Medulla oblongata (tissue), 1 donor: ENCODE results near the gene SPTB.

Source experiments
- DNase-seq: peaks from one replicate; pipeline ENCODE4 v3.0.0-alpha.2; 2015; ENCODE audit errors: extremely low spot score

SPTB gene

DNA sequence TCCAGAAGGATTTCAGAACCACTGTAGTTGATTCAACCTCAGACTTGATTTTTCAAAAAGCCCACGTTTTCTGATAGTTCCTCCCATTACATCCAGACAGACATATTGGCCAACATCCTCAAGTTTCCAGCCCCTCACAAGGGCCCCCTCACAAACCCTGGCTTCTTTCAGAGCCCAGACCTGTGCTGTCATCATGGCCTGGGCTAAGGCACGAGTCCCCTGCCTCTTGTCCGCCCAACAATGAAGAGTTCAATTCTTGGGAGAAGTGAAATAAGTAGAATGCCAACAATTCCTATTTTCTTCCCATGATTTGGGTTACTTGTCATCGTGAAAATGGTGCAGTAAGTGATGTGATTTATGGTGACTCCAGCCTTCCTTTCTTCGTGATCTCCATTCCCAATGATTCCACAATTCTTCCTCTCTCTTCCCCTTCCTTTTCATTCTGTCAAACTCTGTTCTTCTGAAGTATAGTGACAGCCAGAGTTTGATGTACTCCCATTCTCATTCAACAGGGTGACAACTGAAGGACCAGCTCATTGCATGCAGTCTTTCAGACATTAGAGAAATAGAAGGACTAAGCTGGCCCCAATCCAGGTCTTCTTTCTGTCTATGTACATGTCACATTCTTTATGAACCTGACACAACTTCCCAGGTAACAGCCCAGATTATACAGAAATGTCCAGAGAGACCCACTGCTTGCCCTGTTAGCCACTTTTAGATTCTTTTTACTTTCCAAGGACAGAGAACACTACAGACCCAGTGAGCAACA is 29.2 kb downstream of the SPTB start:
- no peak for DNase-seq

DNA sequence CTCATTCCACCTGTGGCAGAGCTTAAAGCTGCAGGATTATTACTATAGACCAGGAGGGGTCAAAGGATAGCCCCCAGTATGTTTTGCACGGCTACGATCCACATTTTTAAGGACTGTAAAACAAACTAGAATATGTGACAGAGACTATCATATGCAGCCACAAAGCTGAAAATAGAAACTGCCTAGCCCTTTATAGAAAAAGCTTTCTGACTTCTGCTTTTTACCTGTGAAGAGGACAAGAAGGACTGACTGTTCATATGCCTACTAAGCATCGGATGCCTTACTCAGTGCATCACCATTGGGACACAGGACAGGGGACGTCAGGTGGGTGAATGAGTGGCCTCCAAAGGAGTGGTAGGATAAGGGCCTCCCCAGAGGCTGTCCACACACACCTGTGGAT is 29.8 kb downstream of the SPTB start:
- no peak for DNase-seq

DNA sequence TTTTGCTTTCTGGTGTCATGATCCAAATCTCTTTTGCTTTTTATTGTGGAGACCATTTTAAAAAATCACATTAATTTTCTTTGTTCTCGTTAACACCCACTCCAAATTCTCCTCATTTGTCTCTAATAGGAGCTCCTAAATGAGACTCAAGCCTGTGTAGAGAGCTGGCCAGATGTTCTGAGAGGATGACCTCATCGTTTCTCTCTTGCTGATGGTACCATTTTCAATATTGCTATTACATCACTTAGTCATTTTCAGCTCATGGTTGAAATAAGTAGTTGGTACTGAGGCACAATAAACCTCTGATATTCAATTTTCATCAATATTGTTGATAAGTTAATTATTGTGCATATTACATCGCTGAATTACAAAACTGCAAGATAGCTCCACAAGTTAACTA is 31.5 kb downstream of the SPTB start:
- no peak for DNase-seq

DNA sequence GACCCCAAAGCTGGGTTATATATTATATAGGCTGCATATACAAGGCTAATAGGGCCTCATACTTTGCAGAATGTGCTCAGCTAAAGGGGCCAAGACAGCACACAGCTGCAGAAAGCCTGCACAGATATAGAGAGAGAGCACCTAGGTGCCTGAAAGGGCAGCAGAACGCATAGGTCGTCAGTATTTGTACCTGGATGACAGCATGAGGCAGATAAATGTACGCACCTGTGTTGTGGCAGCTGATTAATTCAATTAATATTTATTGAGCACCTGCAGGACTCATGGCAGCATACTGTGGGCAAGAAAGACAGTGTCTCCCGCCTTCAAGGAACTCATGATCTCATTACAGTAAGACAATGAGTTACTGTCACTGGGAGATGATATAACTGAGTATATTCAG is 33.4 kb downstream of the SPTB start:
- DNase-seq, result no peak

DNA sequence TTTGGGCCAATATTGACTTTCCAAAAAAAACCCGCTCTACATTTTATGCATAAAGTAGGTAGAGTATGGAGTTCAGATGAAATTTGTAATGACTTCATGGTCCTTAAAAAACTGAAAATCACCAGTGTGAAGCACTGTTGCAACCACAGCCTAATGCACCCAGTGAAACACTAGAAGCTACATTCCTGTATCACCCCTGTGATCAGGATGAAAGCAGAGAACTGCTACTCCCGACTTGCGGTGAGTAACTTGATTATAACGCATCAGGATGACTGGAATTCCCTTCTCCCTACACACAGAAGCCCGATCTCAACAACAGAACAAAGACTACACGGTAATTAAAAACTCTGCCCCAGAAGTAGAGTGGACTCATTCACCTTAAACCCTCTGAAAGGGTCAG is 33.8 kb downstream of the SPTB start:
- no peak for DNase-seq

DNA sequence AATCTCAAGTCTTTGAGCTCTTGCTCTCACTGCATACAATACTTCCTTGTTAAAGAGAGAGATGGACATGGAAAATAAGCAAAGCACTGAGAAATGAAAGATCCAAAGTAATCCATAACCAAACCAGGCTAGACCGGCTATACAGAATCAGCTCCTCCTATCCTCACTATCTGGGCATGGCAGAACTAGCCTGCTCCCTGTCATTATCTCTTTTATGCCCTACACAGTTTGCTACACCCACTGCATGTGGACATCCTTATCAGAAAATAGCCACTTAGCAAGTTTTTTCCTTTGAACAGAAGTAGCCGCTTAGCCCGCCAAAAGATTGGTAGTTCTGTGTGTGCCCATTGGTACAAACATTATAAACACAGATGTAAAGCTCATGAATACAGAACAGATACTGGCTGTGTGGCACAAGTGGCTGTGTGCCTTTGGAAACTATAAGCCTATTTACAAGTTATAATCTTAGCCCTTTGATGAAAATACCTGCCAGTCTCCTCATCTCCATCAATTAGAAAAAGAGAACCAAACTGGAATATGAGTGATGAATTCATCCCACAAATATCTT is 34.7 kb downstream of the SPTB start:
- DNase-seq, result no peak

DNA sequence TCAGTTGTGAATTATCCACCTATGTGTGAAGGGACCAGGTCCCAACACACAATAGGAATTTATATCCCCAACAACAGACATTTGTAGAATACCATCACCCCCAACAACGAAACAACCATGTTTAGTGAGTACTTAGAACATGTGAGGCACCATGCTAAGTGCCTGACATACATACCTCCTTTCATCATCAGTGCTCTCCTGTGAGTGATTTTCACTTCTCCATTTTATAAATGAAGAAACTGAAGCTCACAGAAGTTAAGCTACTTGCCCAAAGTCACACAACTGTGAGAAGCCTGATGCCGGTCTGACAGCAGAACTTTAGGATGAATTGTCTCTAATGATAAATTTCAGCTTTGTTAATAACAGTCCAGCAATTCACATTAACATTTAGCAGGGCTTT is 35.4 kb downstream of the SPTB start:
- no peak for DNase-seq

DNA sequence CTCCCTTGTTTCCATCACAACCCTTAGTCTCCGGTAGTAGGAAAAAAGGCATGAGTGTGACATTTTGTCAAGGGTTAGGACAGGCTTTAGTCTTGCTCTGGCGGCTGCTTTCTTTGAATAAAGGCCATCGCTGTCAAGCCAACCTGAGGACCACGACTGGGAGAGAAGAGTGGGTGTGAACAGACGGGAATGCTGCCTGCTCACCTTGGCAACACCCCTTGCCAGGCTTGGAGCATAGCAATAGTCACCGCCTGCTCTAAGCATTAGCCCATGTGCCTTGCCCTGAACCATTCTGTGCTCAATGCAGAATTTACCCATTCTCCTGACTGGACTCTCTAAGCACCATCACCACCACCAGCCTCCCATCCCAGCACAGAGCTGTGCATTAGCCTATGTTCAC is 36.2 kb downstream of the SPTB start:
- DNase-seq, result no peak

DNA sequence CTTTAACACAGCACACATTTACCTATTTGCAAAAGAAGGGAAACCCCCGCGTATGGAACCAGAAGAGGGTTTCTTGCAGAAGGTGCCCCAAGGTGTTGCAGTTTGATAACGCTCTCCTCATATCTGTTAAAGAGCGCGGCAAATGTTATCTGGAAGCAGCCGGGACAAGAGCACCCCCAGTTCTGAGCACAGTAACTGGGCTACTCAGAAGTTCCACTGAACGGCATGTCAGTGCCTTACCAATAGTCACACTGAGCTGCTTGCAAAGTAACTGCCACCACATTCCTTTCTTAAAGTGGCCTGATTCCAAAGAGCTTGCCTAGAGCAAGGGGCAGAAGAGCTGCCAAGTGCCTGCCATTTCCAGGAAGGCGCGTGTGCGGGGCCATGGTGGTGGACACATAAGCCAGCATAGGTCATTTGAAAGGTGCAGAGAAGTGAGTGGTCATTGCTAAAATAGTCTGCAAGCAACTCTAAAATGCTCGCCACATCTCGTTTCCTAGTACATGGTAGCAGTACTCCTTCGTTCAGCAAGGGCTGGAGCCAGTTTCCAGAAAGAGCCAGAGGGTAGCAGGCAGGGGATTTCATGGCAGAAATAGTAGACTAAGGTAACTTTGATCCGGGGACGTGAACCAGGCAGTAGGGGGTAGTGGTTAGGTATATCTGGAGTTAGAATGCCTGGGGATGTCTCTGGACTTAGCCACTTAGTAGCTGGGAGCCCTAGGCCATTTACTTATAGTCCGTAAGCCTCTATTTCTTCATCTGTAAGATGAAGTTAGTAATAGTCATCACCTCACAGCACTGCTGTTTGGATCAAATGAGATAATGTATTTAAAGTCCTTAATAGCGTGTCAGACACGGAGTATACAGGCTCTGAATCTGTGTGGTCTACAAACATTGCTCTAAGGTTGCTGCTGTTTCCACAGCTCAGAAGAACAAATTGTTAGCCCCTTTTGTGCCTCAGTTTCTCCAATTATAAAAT is 37.6 kb downstream of the SPTB start:
- no peak for DNase-seq

DNA sequence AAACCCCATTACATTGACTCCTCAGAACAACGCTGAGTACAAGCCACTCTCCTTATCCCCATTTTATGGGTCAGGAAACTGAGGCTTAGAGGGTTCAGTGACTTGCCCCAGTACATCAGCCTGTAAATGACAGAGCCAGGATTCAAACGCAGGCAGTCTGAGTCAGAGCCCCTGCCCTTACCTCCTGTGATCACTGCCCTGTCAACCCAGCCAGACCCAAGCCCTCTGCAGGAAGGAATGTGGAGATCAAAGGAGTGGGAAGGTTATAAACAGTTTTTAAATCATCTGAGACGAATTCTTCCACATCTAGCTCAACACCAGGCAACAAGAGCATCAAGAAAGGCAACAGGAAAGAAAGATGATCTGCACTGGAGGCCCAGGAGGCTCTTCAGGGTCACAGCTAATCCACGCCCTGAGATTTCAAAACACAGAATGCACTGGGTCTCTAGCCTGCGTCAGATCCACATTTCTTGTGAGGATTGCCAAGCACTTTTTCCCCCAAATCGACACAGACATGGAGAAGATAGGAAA is 38.5 kb downstream of the SPTB start:
- no peak for DNase-seq

DNA sequence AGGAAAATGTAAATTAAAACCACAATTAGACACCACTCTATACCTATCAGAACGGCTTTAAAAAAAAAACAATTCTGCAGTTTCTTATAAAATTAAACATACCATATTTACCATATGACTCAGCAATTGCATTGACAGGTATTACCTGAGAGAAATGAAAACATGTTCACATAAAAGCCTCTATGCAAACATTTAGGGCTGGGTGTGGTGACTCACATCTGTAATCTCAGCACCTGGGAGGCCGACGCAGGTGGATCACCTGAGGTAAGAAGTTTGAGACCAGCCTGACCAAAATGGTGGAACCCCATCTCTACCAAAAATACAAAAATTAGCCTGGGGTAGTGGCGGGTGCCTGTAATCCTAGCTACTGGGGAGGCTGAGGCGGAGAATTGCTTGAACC is 41.1 kb downstream of the SPTB start:
- no peak for DNase-seq

DNA sequence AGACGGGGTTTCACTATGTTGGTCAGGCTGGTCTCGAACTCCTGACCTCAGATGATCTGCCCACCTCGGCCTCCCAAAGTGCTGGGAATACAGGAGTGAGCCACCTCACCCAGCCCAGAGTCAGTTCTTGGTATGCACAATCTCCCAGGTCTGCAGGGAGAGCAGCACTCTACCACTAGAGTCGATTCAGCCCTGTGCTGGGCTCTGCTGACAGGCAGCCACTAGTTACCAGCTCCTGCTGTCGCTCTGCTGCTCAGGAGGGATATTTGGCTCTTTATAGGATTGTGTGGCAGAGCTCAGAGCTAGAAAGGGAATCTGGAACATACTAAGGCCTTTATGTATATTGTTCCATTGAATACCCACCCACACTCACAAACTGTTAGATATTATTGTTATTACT is 44.3 kb downstream of the SPTB start:
- no peak for DNase-seq

DNA sequence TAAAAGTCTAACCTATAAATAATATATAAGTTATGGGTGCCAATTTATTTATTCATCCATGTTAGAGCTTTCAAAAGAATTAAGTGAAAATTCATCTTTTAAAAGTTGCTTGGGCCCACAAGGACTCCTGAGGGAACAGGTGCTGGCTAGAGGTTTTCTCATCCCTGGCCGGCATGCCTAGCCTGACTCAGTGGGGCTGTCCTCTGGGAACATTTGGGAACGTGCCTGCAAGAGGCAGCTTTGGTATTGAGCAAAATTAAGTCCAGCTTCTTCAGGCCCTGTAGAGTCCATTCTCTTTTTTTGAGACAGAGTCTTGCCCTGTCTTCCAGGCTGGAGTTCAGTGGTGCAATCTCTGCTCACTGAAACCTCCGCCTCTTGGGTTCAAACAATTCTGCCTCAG is 44.7 kb downstream of the SPTB start:
- no peak for DNase-seq

DNA sequence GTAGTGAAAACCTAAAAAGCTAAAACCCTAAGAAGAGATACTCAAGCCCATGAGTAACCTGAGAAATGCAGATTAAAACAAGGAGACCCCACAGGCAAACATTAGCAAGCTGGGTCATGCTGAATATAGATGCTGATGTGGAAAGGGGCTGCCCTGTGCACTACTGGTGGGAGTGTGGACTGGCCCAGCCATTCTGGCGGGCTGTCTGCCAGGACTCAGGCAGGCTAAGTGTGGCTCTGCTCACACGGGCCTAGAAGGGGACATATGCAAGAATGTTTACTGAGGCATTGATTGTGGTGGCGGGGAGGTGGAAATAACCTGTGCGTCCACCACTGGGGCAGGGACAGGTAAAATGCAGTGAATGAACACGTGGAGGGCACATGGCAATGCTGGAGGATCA is 48.3 kb downstream of the SPTB start:
- no peak for DNase-seq

DNA sequence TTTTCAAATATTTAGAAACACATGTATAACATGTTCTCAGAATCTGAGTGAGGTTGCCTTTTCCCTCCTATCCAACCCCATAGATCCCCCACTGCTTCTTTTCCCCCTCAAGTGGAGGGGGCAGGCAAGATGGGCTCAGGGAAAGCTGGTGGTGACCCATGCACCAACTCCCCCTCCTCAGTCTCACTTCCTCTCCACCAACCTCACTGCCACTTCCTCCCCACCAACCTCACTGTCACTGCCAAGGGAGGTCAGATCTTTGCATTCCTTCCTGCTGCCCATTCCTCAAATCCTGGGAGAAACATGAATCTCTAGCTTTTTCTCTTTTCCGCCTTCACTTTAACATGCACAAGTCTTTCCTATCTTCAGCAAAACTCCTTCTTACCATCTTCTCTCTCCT is 48.7 kb downstream of the SPTB start:
- DNase-seq, result no peak

DNA sequence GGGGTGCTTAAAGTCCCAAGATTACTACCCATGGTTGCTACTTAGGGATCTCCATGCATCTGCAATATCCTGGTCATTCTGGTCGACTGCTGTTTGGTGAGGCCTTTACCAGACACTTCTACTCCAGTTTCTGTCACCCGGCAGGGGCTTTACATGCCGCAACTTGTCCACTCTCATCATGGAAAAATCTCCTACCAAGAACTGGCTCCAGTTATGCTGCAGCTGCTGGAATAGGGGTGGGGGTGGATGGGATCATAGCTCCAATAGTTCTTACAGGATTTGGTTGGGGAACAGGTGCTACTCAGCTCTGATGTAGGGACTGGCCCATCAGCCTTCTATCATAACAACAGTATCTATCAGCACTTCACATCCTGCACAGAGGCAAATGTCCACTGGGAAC is 51.6 kb downstream of the SPTB start:
- no peak for DNase-seq

DNA sequence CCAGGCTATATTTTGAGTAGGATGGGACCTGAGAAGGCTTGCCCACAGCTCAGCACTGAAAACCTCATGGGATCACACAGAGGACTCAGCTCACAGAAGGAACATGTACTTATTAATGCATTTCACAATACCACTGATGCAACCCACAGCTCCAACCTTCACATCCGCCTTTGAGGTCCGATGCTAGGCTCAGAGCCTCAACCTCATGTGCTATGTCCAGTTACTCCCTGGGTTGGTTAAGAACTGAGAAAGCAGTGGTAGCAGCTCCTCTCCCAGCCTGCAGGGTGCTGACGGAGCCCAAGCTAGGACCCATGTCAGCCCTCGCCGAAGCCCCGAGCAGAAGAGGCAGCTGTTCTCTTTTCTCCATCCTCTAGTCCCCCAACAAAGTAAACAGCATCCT is 52.9 kb downstream of the SPTB start:
- no peak for DNase-seq

DNA sequence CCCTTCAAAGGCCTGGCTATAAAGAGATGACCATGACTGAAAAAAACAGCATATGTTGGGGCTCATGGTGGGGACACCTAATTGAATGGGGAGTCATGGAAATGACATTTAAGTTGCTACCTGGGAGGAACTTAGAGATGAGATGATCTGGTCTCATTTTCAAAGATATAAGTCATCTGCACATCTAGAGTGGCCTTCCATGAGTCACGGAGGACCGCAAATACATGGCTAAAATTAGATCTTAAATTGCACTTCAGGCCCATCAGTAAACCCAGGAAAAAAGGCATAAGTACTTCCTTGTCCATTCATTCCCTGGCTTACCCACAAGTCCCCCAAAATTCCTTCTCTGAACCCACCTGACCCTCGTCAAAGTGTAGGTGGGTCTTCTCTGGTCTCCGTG is 53.4 kb downstream of the SPTB start:
- DNase-seq, result no peak

DNA sequence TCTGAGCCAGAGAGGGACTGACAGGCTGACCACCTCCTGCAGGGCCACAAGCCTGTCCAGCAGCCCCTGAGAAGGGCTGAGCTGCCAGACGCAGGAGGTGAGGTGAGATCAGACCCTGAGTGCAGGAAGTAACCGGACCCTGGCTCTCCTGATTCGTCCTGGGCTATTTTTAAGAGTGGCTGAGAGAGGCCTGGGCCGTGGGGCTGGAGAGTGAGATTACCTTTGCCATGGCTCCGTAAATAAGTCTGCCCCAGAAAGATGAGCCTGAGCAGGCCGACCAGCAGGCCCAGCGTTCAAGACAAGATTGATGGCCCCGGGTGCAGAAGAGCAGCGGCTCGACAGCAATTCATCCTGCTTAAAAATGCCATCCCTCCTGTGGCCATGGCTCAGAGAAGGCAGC is 54.2 kb downstream of the SPTB start:
- DNase-seq, result no peak

DNA sequence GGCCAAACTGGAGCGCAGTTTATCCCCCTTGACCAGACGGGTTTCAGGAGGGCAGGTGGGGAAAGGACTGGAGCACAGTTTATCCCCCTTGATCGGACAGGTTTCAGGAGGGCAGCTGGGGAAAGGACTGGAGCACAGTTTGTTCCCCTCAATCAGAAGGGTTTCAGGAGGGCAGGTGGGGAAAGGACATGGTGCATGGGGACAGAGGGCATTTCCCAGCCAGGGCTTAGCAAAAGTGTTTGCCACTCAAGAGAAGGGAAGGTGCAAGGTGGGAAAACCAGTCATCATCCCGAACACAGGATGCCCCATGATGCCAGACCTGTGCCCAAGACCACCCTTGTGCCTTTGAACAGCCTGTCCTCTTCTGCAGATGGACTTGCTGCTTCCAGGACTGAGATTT is 54.7 kb downstream of the SPTB start:
- DNase-seq, result no peak

DNA sequence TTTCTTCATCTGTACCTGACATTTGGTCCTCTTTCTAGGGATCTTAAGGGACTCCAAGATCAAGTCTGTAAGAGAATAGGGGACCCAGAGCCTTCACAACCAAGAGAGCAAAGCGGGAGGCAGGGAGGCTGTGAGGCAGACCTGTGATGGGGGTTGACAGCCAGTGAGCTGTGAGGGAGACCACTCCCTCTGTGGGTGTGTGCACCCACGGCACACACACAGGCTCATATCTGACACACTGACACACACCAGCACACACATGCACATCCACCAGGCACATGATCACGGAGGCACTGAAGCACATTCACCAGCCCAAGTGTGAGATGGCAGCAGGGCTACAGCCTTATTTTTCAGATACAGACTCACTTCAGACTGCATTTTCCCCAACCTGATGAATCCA is 55.2 kb downstream of the SPTB start:
- no peak for DNase-seq

DNA sequence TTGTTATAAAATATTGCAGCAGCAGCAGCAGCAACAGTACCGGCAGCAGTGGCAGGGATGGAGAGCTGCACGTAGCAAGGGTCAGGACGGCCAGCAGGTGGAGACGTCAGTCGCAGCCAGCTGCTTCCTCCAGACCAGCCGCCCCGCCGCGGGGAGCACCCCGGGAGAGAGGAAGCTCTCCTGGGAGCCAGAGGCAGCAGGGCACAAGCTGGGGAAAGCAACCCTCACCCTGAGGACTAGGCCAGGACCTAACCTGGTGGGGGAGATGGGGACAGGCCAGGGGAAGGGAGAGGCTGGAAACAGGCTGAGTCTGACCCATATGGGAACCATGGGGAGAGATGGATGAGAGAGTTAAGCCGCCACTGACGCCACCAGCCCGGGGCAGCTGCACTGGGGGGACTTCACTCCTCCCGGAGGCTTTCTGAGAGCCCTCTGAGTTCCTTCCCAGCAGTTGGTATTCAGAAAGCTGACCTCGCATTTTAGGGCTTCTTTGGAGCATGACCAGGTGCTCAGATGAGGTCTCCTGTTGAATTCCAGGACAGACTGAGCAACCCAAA is 56.3 kb downstream of the SPTB start:
- DNase-seq, result peak; percentile 71
